ENCODE results near the gene RBFOX2.
A peak's percentile ranks its signal among the peaks of the same experiment; 100 is the strongest.

RBFOX2 gene

DNA sequence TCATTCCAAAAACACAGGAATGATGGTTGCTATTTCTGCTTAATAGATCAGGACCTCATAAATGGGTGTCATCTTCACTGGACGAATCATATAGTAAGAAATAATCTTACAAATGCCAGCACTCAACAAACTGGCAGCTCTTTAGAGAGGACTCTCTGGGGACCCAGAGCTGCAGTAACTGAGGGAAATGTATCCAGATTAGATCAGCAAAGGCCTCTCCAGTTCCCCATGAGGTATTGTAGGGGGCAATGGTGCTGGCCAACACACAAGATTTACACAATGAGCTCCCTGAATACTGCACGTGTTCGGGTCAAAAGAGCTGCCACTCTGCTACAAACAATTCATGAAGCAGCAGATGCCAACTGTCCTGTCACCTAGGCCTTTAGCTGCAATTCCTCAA, 110.2 kb downstream of the RBFOX2 start:
- no peaks in the 10 kb centered on the region for H3K9me3 ChIP-seq (ENCODE audit: control insufficient read depth, insufficient read depth, low read length)
- H3K9ac ChIP-seq (ENCODE audit: low read depth, low read length), result no peak overlapping the region

GRCh38 chr22:35917651-35918050, 111.0 kb downstream of the RBFOX2 start:
- H3K9me3 ChIP-seq (ENCODE audit: control insufficient read depth, insufficient read depth, low read length), result no peaks in the 10 kb centered on the region
- no peaks in the 10 kb centered on the region for H3K36me3 ChIP-seq (ENCODE audit: control insufficient read depth, insufficient read depth, low read length)
- no peaks in the 10 kb centered on the region for H3K27me3 ChIP-seq (ENCODE audit: control insufficient read depth, insufficient read depth, low read length)
- H3K4me3 ChIP-seq (ENCODE audit: low read depth, low read length), result no peak overlapping the region
- H3K9ac ChIP-seq (ENCODE audit: low read depth, low read length), result no peak overlapping the region
- H3K4me1 ChIP-seq (ENCODE audit: control insufficient read depth, insufficient read depth, low read length), result peaks cover 18% of the 10 kb centered on the region

More for the DNA sequence above, 110.2 kb downstream of the RBFOX2 start:
- Histone ChIP-seq H3K36me3 (ENCODE audit: control insufficient read depth, insufficient read depth, low read length) (no peaks in the 10 kb centered on the region), H3K27me3 (ENCODE audit: control insufficient read depth, insufficient read depth, low read length) (no peaks in the 10 kb centered on the region), H3K4me1 (ENCODE audit: control insufficient read depth, insufficient read depth, low read length) (peaks cover 18% of the 10 kb centered on the region), H3K4me3 (ENCODE audit: low read depth, low read length) (no peak overlapping the region)

DNA sequence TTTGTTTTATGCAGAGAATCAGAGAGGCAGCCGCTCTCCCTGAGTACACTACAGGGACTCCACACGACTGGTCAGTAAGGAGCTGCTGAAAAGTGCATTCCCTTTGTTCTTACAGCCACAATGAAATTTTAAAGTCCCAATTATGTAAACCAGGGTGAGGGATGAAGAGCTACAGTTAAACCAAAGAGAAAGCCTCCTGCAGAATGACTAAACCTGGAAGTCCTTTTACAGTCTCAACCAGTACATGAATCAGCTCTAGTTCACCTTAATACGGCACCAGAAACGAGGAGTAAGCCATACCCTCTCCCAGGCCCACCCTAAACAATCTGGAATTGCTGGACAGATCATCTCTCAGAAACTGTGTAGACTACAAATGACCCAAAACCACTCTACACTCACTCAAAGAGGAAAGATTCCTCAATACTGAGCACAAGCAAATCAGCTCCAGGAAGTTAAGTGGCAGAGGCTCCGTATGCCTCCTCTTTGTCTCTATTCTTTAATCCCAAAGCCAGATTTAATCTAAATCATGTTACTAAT, 113.1 kb downstream of the RBFOX2 start:
- Histone ChIP-seq H3K9me3 (ENCODE audit: control insufficient read depth, insufficient read depth, low read length) (no peaks in the 10 kb centered on the region), H3K4me1 (ENCODE audit: control insufficient read depth, insufficient read depth, low read length) (peaks cover 30% of the 10 kb centered on the region), H3K4me3 (ENCODE audit: low read depth, low read length) (peak overlapping the region; percentile 40), H3K27me3 (ENCODE audit: control insufficient read depth, insufficient read depth, low read length) (no peaks in the 10 kb centered on the region), H3K9ac (ENCODE audit: low read depth, low read length) (no peak overlapping the region), H3K36me3 (ENCODE audit: control insufficient read depth, insufficient read depth, low read length) (no peaks in the 10 kb centered on the region)

- H3K9me3 ChIP-seq (ENCODE audit: control insufficient read depth, insufficient read depth, low read length), result no peaks in the 10 kb centered on the region
- H3K36me3 ChIP-seq (ENCODE audit: control insufficient read depth, insufficient read depth, low read length), result no peaks in the 10 kb centered on the region
- peak overlapping the region; percentile 40 for H3K4me3 ChIP-seq (ENCODE audit: low read depth, low read length)
- H3K9ac ChIP-seq (ENCODE audit: low read depth, low read length), result no peak overlapping the region
- H3K27me3 ChIP-seq (ENCODE audit: control insufficient read depth, insufficient read depth, low read length), result no peaks in the 10 kb centered on the region
- H3K4me1 ChIP-seq (ENCODE audit: control insufficient read depth, insufficient read depth, low read length), result peaks cover 30% of the 10 kb centered on the region
These were observed 113.8 kb downstream of the RBFOX2 start for GRCh38 chr22:35914665-35915476.

GRCh38 chr22:35914357-35914664, 114.3 kb downstream of the RBFOX2 start:
- no peaks in the 10 kb centered on the region for H3K27me3 ChIP-seq (ENCODE audit: control insufficient read depth, insufficient read depth, low read length)
- H3K9ac ChIP-seq (ENCODE audit: low read depth, low read length), result no peak overlapping the region
- H3K36me3 ChIP-seq (ENCODE audit: control insufficient read depth, insufficient read depth, low read length), result no peaks in the 10 kb centered on the region
- H3K4me3 ChIP-seq (ENCODE audit: low read depth, low read length), result no peak overlapping the region
- H3K4me1 ChIP-seq (ENCODE audit: control insufficient read depth, insufficient read depth, low read length), result peaks cover 30% of the 10 kb centered on the region
- H3K9me3 ChIP-seq (ENCODE audit: control insufficient read depth, insufficient read depth, low read length), result no peaks in the 10 kb centered on the region

GRCh38 chr22:35913925-35914324, 114.7 kb downstream of the RBFOX2 start:
- H3K9me3 ChIP-seq (ENCODE audit: control insufficient read depth, insufficient read depth, low read length), result no peaks in the 10 kb centered on the region
- no peak overlapping the region for H3K4me3 ChIP-seq (ENCODE audit: low read depth, low read length)
- no peaks in the 10 kb centered on the region for H3K36me3 ChIP-seq (ENCODE audit: control insufficient read depth, insufficient read depth, low read length)
- H3K27me3 ChIP-seq (ENCODE audit: control insufficient read depth, insufficient read depth, low read length), result no peaks in the 10 kb centered on the region
- peaks cover 30% of the 10 kb centered on the region for H3K4me1 ChIP-seq (ENCODE audit: control insufficient read depth, insufficient read depth, low read length)
- no peak overlapping the region for H3K9ac ChIP-seq (ENCODE audit: low read depth, low read length)

DNA sequence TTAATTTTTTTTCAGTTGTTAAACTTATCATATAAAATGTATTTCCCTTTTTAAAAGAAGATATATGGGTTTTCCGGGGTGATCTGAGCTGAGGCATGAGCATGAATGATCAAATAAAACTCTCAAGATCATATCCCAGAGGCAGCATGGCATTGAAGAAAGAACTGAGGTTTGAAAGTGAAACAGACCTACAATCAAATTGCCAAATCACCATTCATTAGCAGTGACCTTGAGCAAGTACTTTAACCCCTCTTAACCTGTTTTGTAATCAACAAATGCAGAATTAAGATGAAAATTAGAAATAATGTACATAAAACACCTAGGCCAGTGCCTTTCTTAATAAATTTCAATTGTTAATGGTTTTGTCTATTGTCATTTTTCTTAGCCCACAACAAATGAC, 116.0 kb downstream of the RBFOX2 start:
- Histone ChIP-seq H3K4me3 (ENCODE audit: low read depth, low read length) (no peak overlapping the region), H3K9me3 (ENCODE audit: control insufficient read depth, insufficient read depth, low read length) (no peaks in the 10 kb centered on the region), H3K4me1 (ENCODE audit: control insufficient read depth, insufficient read depth, low read length) (peaks cover 30% of the 10 kb centered on the region), H3K36me3 (ENCODE audit: control insufficient read depth, insufficient read depth, low read length) (no peaks in the 10 kb centered on the region), H3K27me3 (ENCODE audit: control insufficient read depth, insufficient read depth, low read length) (no peaks in the 10 kb centered on the region), H3K9ac (ENCODE audit: low read depth, low read length) (no peak overlapping the region)

DNA sequence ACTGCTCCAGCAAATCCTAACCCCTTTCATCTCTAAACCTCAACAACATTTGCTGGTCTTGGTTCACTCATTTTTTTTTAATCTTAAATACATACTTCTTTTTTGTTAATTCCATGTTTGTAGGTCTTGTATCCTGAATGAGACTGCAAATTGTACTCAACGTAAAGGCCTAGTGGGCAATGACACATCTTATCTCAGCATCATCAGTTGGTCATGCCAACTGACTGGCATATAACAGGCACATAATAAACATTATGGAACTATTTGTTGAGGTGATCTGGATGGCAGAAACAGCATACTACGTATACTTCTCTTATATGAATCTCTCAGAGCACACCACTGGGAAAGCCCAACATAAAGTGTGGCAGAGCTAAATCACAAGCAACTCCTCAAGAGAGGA, 116.7 kb downstream of the RBFOX2 start:
- Histone ChIP-seq H3K27me3 (ENCODE audit: control insufficient read depth, insufficient read depth, low read length) (no peaks in the 10 kb centered on the region), H3K36me3 (ENCODE audit: control insufficient read depth, insufficient read depth, low read length) (no peaks in the 10 kb centered on the region), H3K9me3 (ENCODE audit: control insufficient read depth, insufficient read depth, low read length) (no peaks in the 10 kb centered on the region), H3K9ac (ENCODE audit: low read depth, low read length) (no peak overlapping the region), H3K4me3 (ENCODE audit: low read depth, low read length) (no peak overlapping the region), H3K4me1 (ENCODE audit: control insufficient read depth, insufficient read depth, low read length) (peaks cover 30% of the 10 kb centered on the region)

- peaks cover 28% of the 10 kb centered on the region for H3K4me1 ChIP-seq (ENCODE audit: control insufficient read depth, insufficient read depth, low read length)
These were observed 117.7 kb downstream of the RBFOX2 start for GRCh38 chr22:35910926-35911325.

DNA sequence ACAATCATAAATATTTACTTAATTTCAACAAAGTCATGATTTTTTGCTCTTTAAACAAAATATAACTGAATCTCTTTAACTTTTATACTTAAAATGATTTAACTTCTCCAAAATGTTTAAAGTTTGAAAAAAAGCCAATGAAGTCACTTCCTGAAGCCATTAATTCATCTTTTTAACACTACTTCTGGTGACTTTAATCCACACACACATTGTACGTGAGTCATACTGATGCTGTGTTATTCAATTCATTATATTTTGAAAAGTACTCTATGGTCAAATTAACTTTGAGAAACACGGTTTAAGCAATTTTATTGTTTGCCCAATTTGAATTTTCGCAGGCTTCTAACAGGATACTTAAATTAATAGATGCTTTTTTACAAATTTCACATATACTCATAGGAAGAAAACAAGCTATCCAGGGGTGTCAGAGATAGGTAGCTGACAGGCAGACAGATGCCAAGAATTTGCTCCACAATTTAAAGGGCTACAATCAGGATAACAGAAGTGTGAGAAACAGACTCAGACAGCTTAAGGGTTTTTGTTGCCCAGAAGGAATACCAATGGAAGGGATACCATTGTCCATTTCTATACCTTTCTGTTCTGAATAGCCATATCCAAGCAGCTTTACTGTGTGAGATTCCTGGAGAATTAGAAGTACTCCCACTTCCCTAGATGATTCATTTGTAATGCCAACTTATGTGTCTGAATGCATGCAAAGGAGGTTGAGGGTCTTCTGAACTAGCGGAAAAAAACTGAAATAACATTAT, 118.4 kb downstream of the RBFOX2 start:
- peaks cover 21% of the 10 kb centered on the region for H3K4me1 ChIP-seq (ENCODE audit: control insufficient read depth, insufficient read depth, low read length)
- H3K9me3 ChIP-seq (ENCODE audit: control insufficient read depth, insufficient read depth, low read length), result no peaks in the 10 kb centered on the region

More at GRCh38 chr22:35910926-35911325, 117.7 kb downstream of the RBFOX2 start:
- no peak overlapping the region for H3K4me3 ChIP-seq (ENCODE audit: low read depth, low read length)
- H3K9ac ChIP-seq (ENCODE audit: low read depth, low read length), result no peak overlapping the region
- H3K9me3 ChIP-seq (ENCODE audit: control insufficient read depth, insufficient read depth, low read length), result no peaks in the 10 kb centered on the region
- no peaks in the 10 kb centered on the region for H3K36me3 ChIP-seq (ENCODE audit: control insufficient read depth, insufficient read depth, low read length)
- H3K27me3 ChIP-seq (ENCODE audit: control insufficient read depth, insufficient read depth, low read length), result no peaks in the 10 kb centered on the region

DNA sequence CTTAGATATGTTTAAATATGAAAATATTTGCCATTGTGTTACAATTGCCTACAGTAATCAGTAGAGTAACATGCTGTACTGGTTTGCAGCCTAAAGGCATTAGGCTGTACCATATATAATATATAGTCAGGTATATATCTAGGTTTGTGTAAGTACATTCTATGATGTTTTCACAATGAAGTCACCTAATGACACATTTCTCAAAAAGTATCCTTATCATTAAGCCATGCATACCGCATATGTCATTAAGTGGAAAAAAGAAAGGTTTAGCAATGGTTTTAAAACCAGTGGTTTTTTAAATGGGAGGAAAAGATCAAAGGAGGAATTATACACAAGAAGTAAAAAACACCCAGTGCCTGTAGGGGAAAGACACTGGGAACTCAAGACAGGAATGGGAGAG, 122.7 kb downstream of the RBFOX2 start:
- H3K9ac ChIP-seq (ENCODE audit: low read depth, low read length), result no peak overlapping the region
- H3K4me3 ChIP-seq (ENCODE audit: low read depth, low read length), result no peak overlapping the region
- no peaks in the 10 kb centered on the region for H3K36me3 ChIP-seq (ENCODE audit: control insufficient read depth, insufficient read depth, low read length)
- H3K9me3 ChIP-seq (ENCODE audit: control insufficient read depth, insufficient read depth, low read length), result no peaks in the 10 kb centered on the region
- H3K27me3 ChIP-seq (ENCODE audit: control insufficient read depth, insufficient read depth, low read length), result no peaks in the 10 kb centered on the region
- peaks cover 1% of the 10 kb centered on the region for H3K4me1 ChIP-seq (ENCODE audit: control insufficient read depth, insufficient read depth, low read length)

More for the DNA sequence above, 118.4 kb downstream of the RBFOX2 start:
- no peak overlapping the region for H3K4me3 ChIP-seq (ENCODE audit: low read depth, low read length)
- no peaks in the 10 kb centered on the region for H3K36me3 ChIP-seq (ENCODE audit: control insufficient read depth, insufficient read depth, low read length)
- H3K27me3 ChIP-seq (ENCODE audit: control insufficient read depth, insufficient read depth, low read length), result no peaks in the 10 kb centered on the region
- H3K9ac ChIP-seq (ENCODE audit: low read depth, low read length), result no peak overlapping the region

DNA sequence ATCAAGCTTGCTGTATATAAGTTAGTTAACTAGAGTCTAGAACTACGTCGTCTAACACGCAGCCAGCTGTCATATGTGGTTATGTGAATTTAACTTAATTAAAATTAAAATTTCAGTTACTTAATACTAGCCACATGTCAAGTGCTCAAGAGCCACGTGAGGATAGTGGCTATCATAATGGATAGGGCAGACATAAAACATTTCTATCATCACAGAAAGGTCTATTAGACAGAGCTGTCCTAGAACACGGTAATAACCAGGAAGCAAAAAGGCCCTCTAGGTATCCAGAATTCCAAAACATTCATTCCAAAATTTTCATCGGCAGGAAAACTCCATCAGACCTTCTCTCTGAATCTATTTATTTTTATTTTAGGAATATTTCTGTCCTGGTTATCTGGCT, 123.9 kb downstream of the RBFOX2 start:
- H3K27me3 ChIP-seq (ENCODE audit: control insufficient read depth, insufficient read depth, low read length), result no peaks in the 10 kb centered on the region
- no peak overlapping the region for H3K4me3 ChIP-seq (ENCODE audit: low read depth, low read length)
- no peaks in the 10 kb centered on the region for H3K36me3 ChIP-seq (ENCODE audit: control insufficient read depth, insufficient read depth, low read length)
- H3K9me3 ChIP-seq (ENCODE audit: control insufficient read depth, insufficient read depth, low read length), result no peaks in the 10 kb centered on the region
- H3K9ac ChIP-seq (ENCODE audit: low read depth, low read length), result no peak overlapping the region
- peaks cover 8% of the 10 kb centered on the region for H3K4me1 ChIP-seq (ENCODE audit: control insufficient read depth, insufficient read depth, low read length)
